Prostate gland (tissue), 2 donors: ENCODE data around the gene ANKRD11. TPM values are rescaled to one million over a fixed set of nuclear protein-coding genes. Genes with fewer than 3 reads are reported as not detected.
"Not testable (repeated sequence)": the region's sequence is repeated elsewhere in the genome, so short reads cannot be mapped to it uniquely, and the experiment has no call there.

Source experiments
- DNase-seq: peaks from one replicate; pipeline ENCODE4 v3.0.0-alpha.2; 2019; ENCODE audit warnings: low spot score
- H3K27ac ChIP-seq, 2 donors: fragments of 200-600 bp; sonication (generic); 2 replicates each; pipeline ENCODE4 v1.5.1; 2017 to 2019
- H3K27me3 ChIP-seq: fragments of 200-600 bp; sonication (generic); replicated peaks from 2 replicates; pipeline ENCODE4 v1.5.1; 2019; ENCODE audit not compliant: insufficient read depth
- H3K36me3 ChIP-seq, 2 donors: fragments of 200-600 bp; sonication (generic); 1 replicate in 1 of 2; 2 replicates in 1 of 2; pipeline versions ENCODE4 v1.5.1 to v1.8.1; 2017 to 2019
- H3K4me1 ChIP-seq: fragments of 200-600 bp; sonication (generic); replicated peaks from 2 replicates; pipeline ENCODE4 v1.5.1; 2019
- H3K4me3 ChIP-seq, 2 donors: fragments of 200-600 bp; sonication (generic); 2 replicates each; pipeline ENCODE4 v1.5.1; 2017 to 2019
- H3K9me3 ChIP-seq: fragments of 200-600 bp; sonication (generic); 2 replicates; pipeline ENCODE4 v1.5.1; 2017
- POLR2A ChIP-seq: fragments of 450-650 bp; IDR thresholded peaks from one replicate; pipeline ENCODE4 v1.6.1; 2016; ENCODE audit warnings: antibody characterized with exemption, mild to moderate bottlenecking
- POLR2AphosphoS5 ChIP-seq: sonication (generic); formaldehyde crosslinking; IDR thresholded peaks from one replicate; pipeline ENCODE4 v1.6.1; 2017; ENCODE audit warnings: antibody characterized with exemption
- WGBS: methylation state at CpG from one replicate; pipeline ENCODE4 v1.1.5; 2018; 5-methylcytosine and 5-hydroxymethylcytosine counted together
- intact Hi-C: fragments of 100-400 bp; cut with DNase I; formaldehyde crosslinking; loops from one replicate; pipeline ENCODE4 v1.14.2; 2022
- total RNA-seq, 2 donors: library from RNA; depleted of rRNA; stranded (reverse); fragments of >200 nt; gene quantifications; one replicate each; pipeline ENCODE4 v1.1.0, GENCODE V29; 2016
- TF ChIP-seq, protein P1 (sequence below), 4 experiments: fragments of 200-600 bp in 2 of 4; fragments of 450-650 bp in 2 of 4; sonication (generic) in 2 of 4; IDR thresholded peaks; 1 replicate in 3 of 4; 2 replicates in 1 of 4; pipeline ENCODE4 v1.5.1; 2016 to 2019; ENCODE audit warnings: antibody characterized with exemption in 4 of 4, mild to moderate bottlenecking in 2 of 4, moderate library complexity in 2 of 4

ANKRD11 gene
- total RNA-seq, 2 donors from 2014 or later: 66.2 to 143 TPM

DNA sequence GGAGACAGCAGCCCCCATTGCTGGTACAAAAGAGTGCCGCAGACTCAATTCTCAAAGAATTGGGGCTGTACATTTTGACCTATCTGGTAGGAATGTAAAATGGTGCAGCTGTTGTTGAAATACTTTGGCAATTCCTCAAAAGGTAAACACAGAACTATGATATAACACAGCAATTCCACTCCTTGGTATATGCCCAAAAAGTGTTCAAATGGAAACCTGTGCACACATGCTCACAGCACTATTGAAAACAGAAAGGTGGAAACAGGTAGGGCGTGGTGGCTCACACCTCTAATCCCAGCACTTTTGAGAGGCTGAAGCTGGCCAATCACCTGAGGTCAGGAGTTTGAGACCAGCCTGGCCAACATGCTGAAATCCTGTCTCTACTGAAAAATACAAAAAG, 34.7 kb downstream of the ANKRD11 start:
- H3K27ac ChIP-seq: no peak overlapping the region
- H3K36me3 ChIP-seq: no peaks in the 10 kb centered on the region
- TF ChIP-seq, protein P1, sequence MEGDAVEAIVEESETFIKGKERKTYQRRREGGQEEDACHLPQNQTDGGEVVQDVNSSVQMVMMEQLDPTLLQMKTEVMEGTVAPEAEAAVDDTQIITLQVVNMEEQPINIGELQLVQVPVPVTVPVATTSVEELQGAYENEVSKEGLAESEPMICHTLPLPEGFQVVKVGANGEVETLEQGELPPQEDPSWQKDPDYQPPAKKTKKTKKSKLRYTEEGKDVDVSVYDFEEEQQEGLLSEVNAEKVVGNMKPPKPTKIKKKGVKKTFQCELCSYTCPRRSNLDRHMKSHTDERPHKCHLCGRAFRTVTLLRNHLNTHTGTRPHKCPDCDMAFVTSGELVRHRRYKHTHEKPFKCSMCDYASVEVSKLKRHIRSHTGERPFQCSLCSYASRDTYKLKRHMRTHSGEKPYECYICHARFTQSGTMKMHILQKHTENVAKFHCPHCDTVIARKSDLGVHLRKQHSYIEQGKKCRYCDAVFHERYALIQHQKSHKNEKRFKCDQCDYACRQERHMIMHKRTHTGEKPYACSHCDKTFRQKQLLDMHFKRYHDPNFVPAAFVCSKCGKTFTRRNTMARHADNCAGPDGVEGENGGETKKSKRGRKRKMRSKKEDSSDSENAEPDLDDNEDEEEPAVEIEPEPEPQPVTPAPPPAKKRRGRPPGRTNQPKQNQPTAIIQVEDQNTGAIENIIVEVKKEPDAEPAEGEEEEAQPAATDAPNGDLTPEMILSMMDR (IDR thresholded peaks at IDR 0.05): no peak
- TF ChIP-seq POLR2A (no peak), POLR2AphosphoS5 (no peak)
- no peaks in the 10 kb centered on the region for H3K9me3 ChIP-seq
- intact Hi-C loops: no loop called here
- no peak overlapping the region for H3K4me3 ChIP-seq
- DNase-seq: no peak
- 96% methylated on average over 2 of the region's 2 CpGs for WGBS
- H3K4me1 ChIP-seq: no peaks in the 10 kb centered on the region
- H3K27me3 ChIP-seq: no peaks in the 10 kb centered on the region

DNA sequence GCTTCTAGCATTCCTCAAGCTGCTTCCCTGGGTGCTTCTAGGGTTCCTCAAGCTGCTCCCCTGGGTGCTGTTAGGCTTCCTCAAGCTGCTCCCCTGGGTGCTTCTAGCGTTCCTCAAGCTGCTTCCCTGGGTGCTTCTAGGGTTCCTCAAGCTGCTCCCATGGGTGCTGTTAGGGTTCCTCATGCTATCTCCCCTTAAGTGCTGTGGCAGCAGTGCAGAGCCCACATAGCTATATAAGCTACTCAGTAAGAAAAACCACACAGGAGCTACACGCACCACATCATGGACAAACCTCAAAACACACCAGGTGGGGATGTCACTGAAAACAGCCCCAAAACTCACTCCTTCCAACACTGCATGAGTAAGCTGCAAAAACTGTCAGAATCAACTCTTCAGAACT, 35.2 kb downstream of the ANKRD11 start:
- Histone ChIP-seq H3K36me3 (no peaks in the 10 kb centered on the region), H3K27me3 (no peaks in the 10 kb centered on the region), H3K27ac (no peak overlapping the region), H3K4me3 (no peak overlapping the region), H3K4me1 (no peaks in the 10 kb centered on the region), H3K9me3 (no peaks in the 10 kb centered on the region)
- 96% methylated on average over 2 of the region's 2 CpGs for WGBS
- TF ChIP-seq, protein P1 (IDR thresholded peaks at IDR 0.05): no peak
- TF ChIP-seq POLR2AphosphoS5 (no peak), POLR2A (no peak)
- intact Hi-C loops: no loop called here
- DNase-seq: no peak

DNA sequence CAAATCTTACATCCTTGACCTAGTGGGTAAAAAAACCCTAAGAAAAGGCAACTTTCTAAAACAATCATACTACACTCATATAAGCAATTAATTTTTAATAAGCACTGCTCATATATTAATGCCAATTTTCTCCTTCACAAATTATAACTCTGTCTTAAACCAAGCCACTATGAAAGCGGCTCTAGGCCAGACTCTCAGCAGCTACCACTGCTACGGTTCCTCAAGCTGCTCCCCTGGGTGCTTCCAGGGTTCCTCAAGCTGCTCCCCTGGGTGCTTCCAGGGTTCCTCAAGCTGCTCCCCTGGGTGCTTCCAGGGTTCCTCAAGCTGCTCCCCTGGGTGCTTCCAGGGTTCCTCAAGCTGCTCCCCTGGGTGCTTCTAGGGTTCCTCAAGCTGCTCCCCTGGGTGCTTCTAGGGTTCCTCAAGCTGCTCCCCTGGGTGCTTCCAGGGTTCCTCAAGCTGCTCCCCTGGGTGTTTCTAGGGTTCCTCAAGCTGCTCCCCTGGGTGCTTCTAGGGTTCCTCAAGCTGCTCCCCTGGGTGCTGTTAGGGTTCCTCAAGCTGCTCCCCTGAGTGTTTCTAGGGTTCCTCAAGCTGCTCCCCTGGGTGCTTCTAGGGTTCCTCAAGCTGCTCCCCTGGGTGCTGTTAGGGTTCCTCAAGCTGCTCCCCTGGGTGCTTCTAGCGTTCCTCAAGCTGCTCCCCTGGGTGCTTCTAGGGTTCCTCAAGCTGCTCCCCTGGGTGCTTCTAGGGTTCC, 35.8 kb downstream of the ANKRD11 start:
- H3K4me1 ChIP-seq, H3K4me3 ChIP-seq, intact Hi-C loops, H3K36me3 ChIP-seq, H3K9me3 ChIP-seq, H3K27ac ChIP-seq, DNase-seq, H3K27me3 ChIP-seq: not testable (repeated sequence)
- WGBS: 94% methylated on average over 3 of the region's 3 CpGs

DNA sequence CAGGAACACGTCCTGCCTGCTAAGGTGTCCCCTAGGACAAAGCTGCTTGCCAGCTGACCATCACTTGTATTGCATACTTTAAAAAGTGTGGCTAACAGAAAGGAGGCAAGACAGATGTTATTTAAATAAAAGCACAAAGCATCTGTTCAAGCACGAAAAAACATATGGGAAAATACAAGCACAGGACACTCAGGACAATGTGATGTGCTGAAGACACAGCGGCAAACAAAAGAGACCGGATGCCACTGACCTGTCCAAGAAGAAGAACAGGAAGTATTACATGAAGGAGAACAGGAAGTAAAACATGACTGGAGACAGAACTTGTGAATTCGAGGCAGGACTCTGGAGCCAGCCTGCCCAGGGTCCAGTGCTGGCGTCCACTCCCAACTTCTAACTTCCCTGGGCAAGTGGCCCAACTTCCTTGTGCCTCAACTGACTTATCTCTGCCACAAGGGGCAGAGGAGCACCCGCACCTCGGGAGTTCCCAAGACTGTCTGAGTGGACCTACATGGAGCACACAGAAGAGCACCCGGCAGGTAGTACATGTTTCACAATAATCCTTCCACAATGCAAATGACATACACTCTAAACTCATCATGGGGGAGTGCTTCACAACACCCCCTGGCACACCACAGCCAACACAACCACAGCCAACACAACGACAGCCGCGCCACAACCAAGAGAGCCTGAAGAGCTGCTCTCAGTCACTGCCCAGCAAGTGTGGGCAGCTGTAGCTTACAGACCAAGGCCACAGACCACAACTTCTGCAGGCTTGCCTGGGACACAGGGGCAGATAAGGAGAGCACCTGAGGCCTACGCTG, 36.6 kb downstream of the ANKRD11 start:
- H3K27ac ChIP-seq: no peak overlapping the region
- no peaks in the 10 kb centered on the region for H3K4me1 ChIP-seq
- H3K4me3 ChIP-seq: no peak overlapping the region

DNA sequence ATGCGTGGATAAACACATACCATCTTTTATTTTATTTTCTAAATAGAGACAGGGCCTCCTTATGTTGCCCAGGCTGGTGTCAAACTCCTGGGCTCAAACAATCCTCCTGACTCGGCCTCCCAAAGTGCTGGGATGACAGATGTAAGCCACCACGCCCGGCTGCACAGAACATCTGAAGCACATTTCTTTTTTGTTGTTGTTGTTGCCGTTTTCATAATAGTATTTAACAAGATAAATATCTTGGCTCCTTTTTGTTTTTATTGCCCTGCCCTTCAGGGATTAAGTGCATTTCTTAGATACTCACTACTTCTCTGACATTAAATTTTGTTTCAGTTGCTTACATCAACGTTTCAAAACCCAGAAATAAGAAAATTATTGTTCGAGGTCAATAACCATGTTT, 37.4 kb downstream of the ANKRD11 start:
- Histone ChIP-seq H3K4me3 (no peak overlapping the region), H3K27ac (no peak overlapping the region), H3K36me3 (no peaks in the 10 kb centered on the region), H3K4me1 (no peaks in the 10 kb centered on the region), H3K27me3 (no peaks in the 10 kb centered on the region), H3K9me3 (no peaks in the 10 kb centered on the region)
- TF ChIP-seq, protein P1 (IDR thresholded peaks at IDR 0.05): no peak
- TF ChIP-seq POLR2AphosphoS5: no peak
- TF ChIP-seq POLR2A: no peak
- intact Hi-C loops: no loop called here
- no peak for DNase-seq
- WGBS: 61% methylated on average over 7 of the region's 7 CpGs

More for the DNA sequence above, 36.6 kb downstream of the ANKRD11 start:
- H3K27me3 ChIP-seq: no peaks in the 10 kb centered on the region
- H3K9me3 ChIP-seq: no peaks in the 10 kb centered on the region
- no peaks in the 10 kb centered on the region for H3K36me3 ChIP-seq
- TF ChIP-seq, protein P1 (IDR thresholded peaks at IDR 0.05): no peak
- TF ChIP-seq POLR2A: no peak
- no peak for TF ChIP-seq POLR2AphosphoS5
- WGBS: 63% methylated on average over 13 of the region's 13 CpGs
- intact Hi-C loops: no loop called here
- no peak for DNase-seq
